CD14-positive monocyte (primary cell): Measurements from ENCODE around the gene SNX30. TPM values are rescaled to one million over a fixed set of nuclear protein-coding genes. Genes with fewer than 3 reads are reported as not detected.

Experiments
- DNase-seq, 3 donors: peaks; one replicate each; pipeline ENCODE4 v3.0.0-alpha.2; 2011 to 2022
- H2AFZ ChIP-seq: 2 replicates; pipeline ENCODE4 v1.6.0; 2012; ENCODE audit warnings: mild to moderate bottlenecking, low read depth, low read length, inconsistent platforms; ENCODE audit not compliant: insufficient read depth, poor library complexity, severe bottlenecking
- H3K27ac ChIP-seq, 2 donors: 1 replicate in 1 of 2; 2 replicates in 1 of 2; pipeline ENCODE4 v1.5.1; 2012 to 2013; ENCODE audit warnings: low read length in 2 of 2, control low read depth in 1 of 2, inconsistent platforms in 1 of 2, low read depth in 1 of 2, mild to moderate bottlenecking in 1 of 2
- H3K27me3 ChIP-seq, 2 donors: one replicate each; pipeline versions ENCODE4 v1.6.0 to v1.6.1; 2011 to 2013; ENCODE audit warnings: low read length in 2 of 2; ENCODE audit not compliant: control insufficient read depth in 2 of 2, insufficient read depth in 2 of 2
- H3K36me3 ChIP-seq, 2 donors: replicated peaks in 1 of 2; 1 replicate in 1 of 2; 2 replicates in 1 of 2; pipeline versions ENCODE4 v1.5.1 to v1.6.1; 2012 to 2013; ENCODE audit warnings: low read length in 2 of 2, control low read depth in 1 of 2, inconsistent platforms in 1 of 2, mild to moderate bottlenecking in 1 of 2; ENCODE audit not compliant: insufficient read depth in 2 of 2, control insufficient read depth in 1 of 2
- H3K4me1 ChIP-seq, 2 donors: 1 replicate in 1 of 2; 2 replicates in 1 of 2; pipeline versions ENCODE4 v1.5.1 to v1.6.1; 2012 to 2013; ENCODE audit warnings: low read length in 2 of 2, control low read depth in 1 of 2, inconsistent platforms in 1 of 2, mild to moderate bottlenecking in 1 of 2, moderate library complexity in 1 of 2; ENCODE audit not compliant: insufficient read depth in 2 of 2, control insufficient read depth in 1 of 2
- H3K4me2 ChIP-seq: replicated peaks from 2 replicates; pipeline ENCODE3; 2012; ENCODE audit warnings: low read length, moderate library complexity, mild to moderate bottlenecking; ENCODE audit not compliant: poor library complexity, severe bottlenecking; ENCODE audit errors: extremely low read depth
- H3K4me3 ChIP-seq, 3 experiments: fragments of 200-600 bp in 1 of 3; sonication (generic) in 1 of 3; replicated peaks in 1 of 3; 1 replicate in 2 of 3; 2 replicates in 1 of 3; pipeline ENCODE4 v1.5.1; 2011 to 2013; ENCODE audit warnings: low read length in 3 of 3, mild to moderate bottlenecking in 3 of 3, control low read depth in 2 of 3, low read depth in 2 of 3, inconsistent platforms in 1 of 3, moderate library complexity in 1 of 3
- H3K79me2 ChIP-seq: 2 replicates; pipeline ENCODE4 v1.6.0; 2012; ENCODE audit warnings: mild to moderate bottlenecking, control low read depth, inconsistent platforms, low read length, moderate library complexity; ENCODE audit not compliant: insufficient read depth
- H3K9ac ChIP-seq: 2 replicates; pipeline ENCODE4 v1.6.0; 2017; ENCODE audit warnings: low read length, mild to moderate bottlenecking; ENCODE audit not compliant: insufficient read depth, poor library complexity, severe bottlenecking
- H3K9me3 ChIP-seq, 2 donors: replicated peaks in 1 of 2; 1 replicate in 1 of 2; 2 replicates in 1 of 2; pipeline versions ENCODE4 v1.5.1 to v1.6.1; 2012 to 2013; ENCODE audit warnings: low read length in 2 of 2, control low read depth in 1 of 2; ENCODE audit not compliant: control insufficient read depth in 1 of 2, insufficient read depth in 1 of 2
- H4K20me1 ChIP-seq: 2 replicates; pipeline ENCODE4 v1.6.0; 2012; ENCODE audit warnings: mild to moderate bottlenecking, low read length, control low read depth, moderate library complexity; ENCODE audit not compliant: insufficient read depth
- H3K27ac Mint-ChIP-seq, 7 donors: one replicate each; pipeline ENCODE4 v1.8.0; 2020; ENCODE audit warnings: mild to moderate bottlenecking in 7 of 7, mixed read lengths in 7 of 7, moderate library complexity in 6 of 7, inconsistent platforms in 2 of 7
- H3K27me3 Mint-ChIP-seq, 3 donors: one replicate each; pipeline ENCODE4 v1.8.0; 2021 to 2022; ENCODE audit warnings: low read depth in 3 of 3, mild to moderate bottlenecking in 3 of 3, mixed read lengths in 3 of 3, moderate library complexity in 3 of 3, inconsistent platforms in 1 of 3
- H3K36me3 Mint-ChIP-seq, 2 donors: one replicate each; pipeline ENCODE4 v1.8.0; 2020; ENCODE audit warnings: mixed read lengths in 2 of 2, inconsistent platforms in 1 of 2, mild to moderate bottlenecking in 1 of 2
- H3K4me1 Mint-ChIP-seq: one replicate; pipeline ENCODE4 v1.8.0; 2020; ENCODE audit warnings: mild to moderate bottlenecking, mixed read lengths
- H3K4me3 Mint-ChIP-seq, 2 donors: one replicate each; pipeline ENCODE4 v1.8.0; 2020; ENCODE audit warnings: mild to moderate bottlenecking in 2 of 2, mixed read lengths in 2 of 2, moderate library complexity in 1 of 2
- H3K9me3 Mint-ChIP-seq, 7 donors: one replicate each; pipeline ENCODE4 v1.8.0; 2020 to 2022; ENCODE audit warnings: mixed read lengths in 7 of 7, mild to moderate bottlenecking in 6 of 7, moderate library complexity in 6 of 7, inconsistent platforms in 2 of 7
- WGBS: methylation state at CpG from one replicate; pipeline ENCODE4 v1.1.5; 2013; ENCODE audit warnings: missing lambda C conversion rate; ENCODE audit not compliant: insufficient coverage; 5-methylcytosine and 5-hydroxymethylcytosine counted together
- intact Hi-C, 2 donors: fragments of 100-400 bp; cut with micrococcal nuclease; formaldehyde crosslinking; loops; one replicate each; pipeline versions ENCODE4 v1.15.0 to v1.15.1; 2023
- polyA plus RNA-seq, 3 donors: library from polyadenylated mRNA; depleted of rRNA in 1 of 3; unstranded in 2 of 3; stranded (reverse) in 1 of 3; fragments of 300-500 nt in 2 of 3; fragments of >200 nt in 1 of 3; fragmentation: Illumina TruSeq in 2 of 3; gene quantifications; 1 replicate in 2 of 3; 2 replicates in 1 of 3; pipeline ENCODE4 v1.2.3, GENCODE V29; 2012 to 2021
- TF ChIP-seq, protein P1 (sequence below): fragments of 200-600 bp; IDR thresholded peaks from one replicate; pipeline ENCODE4 v1.8.0; 2022; ENCODE audit warnings: antibody characterized with exemption, mild to moderate bottlenecking

The SNX30 gene
- polyA plus RNA-seq, 3 donors = 10.3 to 31.3 (median 10.4) TPM

GRCh38 chr9:112780450-112781036 is 30.0 kb downstream of the SNX30 start:
- H3K9me3 ChIP-seq = no peaks in the 10 kb centered on the region
- H3K36me3 Mint-ChIP-seq = peaks cover 11 to 19% of the 10 kb centered on the region in 2 donors
- TF ChIP-seq, protein P1, sequence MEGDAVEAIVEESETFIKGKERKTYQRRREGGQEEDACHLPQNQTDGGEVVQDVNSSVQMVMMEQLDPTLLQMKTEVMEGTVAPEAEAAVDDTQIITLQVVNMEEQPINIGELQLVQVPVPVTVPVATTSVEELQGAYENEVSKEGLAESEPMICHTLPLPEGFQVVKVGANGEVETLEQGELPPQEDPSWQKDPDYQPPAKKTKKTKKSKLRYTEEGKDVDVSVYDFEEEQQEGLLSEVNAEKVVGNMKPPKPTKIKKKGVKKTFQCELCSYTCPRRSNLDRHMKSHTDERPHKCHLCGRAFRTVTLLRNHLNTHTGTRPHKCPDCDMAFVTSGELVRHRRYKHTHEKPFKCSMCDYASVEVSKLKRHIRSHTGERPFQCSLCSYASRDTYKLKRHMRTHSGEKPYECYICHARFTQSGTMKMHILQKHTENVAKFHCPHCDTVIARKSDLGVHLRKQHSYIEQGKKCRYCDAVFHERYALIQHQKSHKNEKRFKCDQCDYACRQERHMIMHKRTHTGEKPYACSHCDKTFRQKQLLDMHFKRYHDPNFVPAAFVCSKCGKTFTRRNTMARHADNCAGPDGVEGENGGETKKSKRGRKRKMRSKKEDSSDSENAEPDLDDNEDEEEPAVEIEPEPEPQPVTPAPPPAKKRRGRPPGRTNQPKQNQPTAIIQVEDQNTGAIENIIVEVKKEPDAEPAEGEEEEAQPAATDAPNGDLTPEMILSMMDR = no peak
- no peak overlapping the region for H3K27ac Mint-ChIP-seq
- H3K27ac ChIP-seq = no peak overlapping the region
- no peaks in the 10 kb centered on the region for H3K4me1 ChIP-seq
- H3K4me3 Mint-ChIP-seq = no peak overlapping the region
- DNase-seq = no peak
- no peaks in the 10 kb centered on the region for H3K9me3 Mint-ChIP-seq
- H3K79me2 ChIP-seq = peaks cover 97% of the 10 kb centered on the region
- no CpG with 5 or more reads among the region's 6 CpGs for WGBS
- intact Hi-C loops = no loop called here
- no peaks in the 10 kb centered on the region for H3K27me3 ChIP-seq
- no peak overlapping the region for H3K4me3 ChIP-seq
- H3K4me1 Mint-ChIP-seq = peaks cover 28% of the 10 kb centered on the region
- H3K4me2 ChIP-seq = no peak overlapping the region
- H4K20me1 ChIP-seq = peaks cover 99% of the 10 kb centered on the region
- H3K27me3 Mint-ChIP-seq = peaks cover 0 to 1% (median 0%) of the 10 kb centered on the region in 3 donors
- no peak overlapping the region for H3K9ac ChIP-seq
- no peak overlapping the region for H2AFZ ChIP-seq
- H3K36me3 ChIP-seq = peaks cover 0 to 6% of the 10 kb centered on the region in 2 donors

GRCh38 chr9:112782218-112782617 is 31.7 kb downstream of the SNX30 start:
- Histone ChIP-seq H3K36me3 (no peaks in the 10 kb centered on the region), H3K4me3 (no peak overlapping the region), H3K79me2 (peaks cover 95% of the 10 kb centered on the region), H3K4me2 (no peak overlapping the region), H2AFZ (no peak overlapping the region), H4K20me1 (peaks cover 99% of the 10 kb centered on the region), H3K27me3 (no peaks in the 10 kb centered on the region), H3K9me3 (no peaks in the 10 kb centered on the region), H3K27ac (no peak overlapping the region), H3K4me1 (peaks cover 5 to 12% of the 10 kb centered on the region in 2 donors), H3K9ac (no peak overlapping the region)
- H3K4me3 Mint-ChIP-seq = no peak overlapping the region
- no peak overlapping the region for H3K27ac Mint-ChIP-seq
- intact Hi-C loops = no loop called here
- peaks cover 36% of the 10 kb centered on the region for H3K4me1 Mint-ChIP-seq
- H3K27me3 Mint-ChIP-seq = peaks cover 0 to 1% (median 0%) of the 10 kb centered on the region in 3 donors
- WGBS = no CpG with 5 or more reads among the region's 1 CpG
- peaks cover 6 to 16% of the 10 kb centered on the region in 2 donors for H3K36me3 Mint-ChIP-seq
- DNase-seq = no peak
- TF ChIP-seq, protein P1 = no peak
- H3K9me3 Mint-ChIP-seq = no peaks in the 10 kb centered on the region
